ENCODE data around the gene NOS1. TPM values are rescaled to one million over a fixed set of nuclear protein-coding genes. Genes with fewer than 3 reads are reported as not detected.
"Not testable (repeated sequence)": the region's sequence is repeated elsewhere in the genome, so short reads cannot be mapped to it uniquely, and the experiment has no call there.

Gene NOS1
- total RNA-seq, 1 donor from 2014 or later = not detected

DNA sequence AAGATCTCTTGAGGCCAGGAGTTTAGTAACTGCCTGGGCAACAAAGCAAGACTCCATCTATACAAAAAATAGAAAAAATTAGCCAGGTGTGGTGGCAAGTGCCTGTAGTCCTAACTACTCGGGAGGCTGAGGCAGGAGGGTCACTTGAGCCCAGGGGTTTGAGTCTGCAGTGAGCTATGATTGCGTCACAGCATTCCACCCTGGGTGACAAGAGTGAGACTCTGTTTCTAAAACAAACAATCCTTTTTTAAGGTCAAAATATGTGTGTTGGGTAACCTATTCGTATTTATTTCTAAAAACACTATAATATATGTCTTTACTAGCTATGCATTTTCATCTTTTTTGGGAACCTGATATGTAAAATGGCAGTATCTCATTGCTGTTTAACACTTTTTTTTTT is 178.6 kb downstream of the NOS1 start:
- no peak for DNase-seq (ENCODE audit: extremely low read depth, low read depth, low spot score)

DNA sequence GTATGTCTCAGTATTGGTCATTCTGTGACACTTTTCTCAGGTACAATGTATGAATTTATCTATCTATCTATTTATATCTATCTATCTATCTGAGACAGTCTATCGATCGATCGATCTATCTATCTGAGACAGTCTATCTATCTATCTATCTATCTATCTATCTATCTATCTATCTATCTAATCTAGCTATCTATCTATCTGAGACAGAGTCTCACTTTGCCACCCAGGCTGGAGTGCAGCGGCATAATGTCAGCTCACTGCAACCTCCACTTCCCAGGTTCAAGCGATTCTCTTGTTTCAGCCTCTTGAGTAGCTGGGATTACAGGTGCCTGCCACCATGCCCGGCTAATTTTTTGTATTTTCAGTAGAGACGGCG is 180.0 kb downstream of the NOS1 start:
- not testable (repeated sequence) for DNase-seq (ENCODE audit: extremely low read depth, low read depth, low spot score)

DNA sequence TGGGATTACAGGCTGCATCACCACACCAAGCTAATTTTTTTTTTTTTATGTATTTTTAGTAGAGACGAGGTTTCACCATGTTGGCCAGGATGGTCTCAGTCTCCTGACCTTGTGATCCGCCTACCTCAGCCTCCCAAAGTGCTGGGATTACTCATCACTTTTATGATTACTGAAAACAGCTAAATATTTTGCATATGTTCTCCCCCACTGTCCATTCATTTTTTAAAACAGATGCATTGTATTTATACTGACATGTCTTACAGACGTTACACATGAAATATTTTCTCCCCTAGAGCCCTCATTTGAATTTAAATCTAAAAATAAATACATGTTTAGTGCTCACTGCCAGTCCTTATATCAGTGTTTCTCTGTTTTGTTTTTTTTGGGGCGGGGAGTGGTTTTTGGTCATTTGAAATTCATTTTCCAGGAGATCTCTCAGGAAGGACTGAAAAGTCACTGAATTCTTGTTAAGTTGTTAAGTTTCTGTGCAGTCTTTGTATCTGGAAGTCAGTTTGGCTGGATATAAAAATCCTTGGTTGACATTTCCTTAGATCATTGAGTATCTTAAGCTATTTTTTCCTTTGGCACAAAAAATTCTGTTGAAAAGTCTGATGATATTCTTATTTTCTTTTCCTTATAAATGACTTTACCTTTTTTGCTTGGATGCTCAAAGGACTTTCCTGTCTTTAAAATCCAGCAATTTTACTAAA is 180.5 kb downstream of the NOS1 start:
- DNase-seq (ENCODE audit: extremely low read depth, low read depth, low spot score) = no peak

DNA sequence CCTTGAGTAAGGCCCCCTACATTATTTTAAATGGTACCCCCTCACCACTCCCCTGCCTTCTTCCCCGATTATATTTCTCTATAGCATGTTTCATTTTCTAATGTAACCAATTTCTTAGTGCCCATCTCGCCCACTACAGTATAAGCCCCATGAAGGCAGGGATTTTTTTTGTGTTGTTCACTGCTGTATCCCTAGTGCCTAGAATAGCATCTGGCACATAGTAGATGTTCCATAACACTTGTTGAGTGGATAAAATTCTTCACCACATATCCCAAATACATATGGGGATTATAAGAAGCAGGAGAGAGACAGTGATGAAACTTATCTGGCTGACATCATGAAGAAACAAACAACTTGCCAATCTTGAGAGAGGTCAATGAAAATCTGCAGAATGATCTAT is 182.7 kb downstream of the NOS1 start:
- no peak for DNase-seq (ENCODE audit: extremely low read depth, low read depth, low spot score)

DNA sequence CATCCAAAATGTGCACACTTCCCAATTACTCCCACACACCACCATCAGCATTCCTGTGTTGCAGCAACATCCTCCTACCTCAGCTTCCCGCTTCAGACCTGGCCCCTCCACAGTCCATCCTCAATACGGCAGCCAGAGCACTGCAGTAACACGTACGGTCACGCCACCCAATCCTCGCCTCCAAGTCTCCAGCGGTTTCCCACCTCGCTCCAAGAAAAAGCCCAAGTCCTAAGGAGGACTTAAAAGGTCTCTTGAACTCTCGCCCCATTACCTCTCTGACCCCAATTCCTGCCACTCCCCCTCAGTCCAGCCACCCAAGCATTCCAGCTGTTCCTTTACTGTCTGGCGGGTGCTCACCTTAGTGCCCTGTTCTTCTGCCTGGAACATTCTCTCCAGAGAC is 183.1 kb downstream of the NOS1 start:
- no peak for DNase-seq (ENCODE audit: extremely low read depth, low read depth, low spot score)

DNA sequence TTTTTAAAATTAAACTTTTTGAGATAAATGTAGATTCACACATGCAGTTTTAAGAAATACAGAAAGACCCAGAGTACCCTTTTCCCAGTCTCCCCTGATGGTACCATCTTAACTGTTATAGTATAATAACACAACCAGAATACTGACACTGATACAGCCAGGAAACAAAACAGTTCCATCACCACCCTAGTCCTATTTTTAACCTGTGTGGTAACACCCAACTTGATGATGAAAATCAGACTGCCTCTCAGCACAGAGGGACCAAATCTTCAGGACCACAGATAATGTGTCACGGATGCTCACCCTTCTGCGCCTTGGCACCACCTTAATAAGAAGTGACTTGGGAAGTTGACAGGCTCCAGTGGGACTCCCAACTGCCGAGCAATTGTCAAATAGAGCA is 189.3 kb downstream of the NOS1 start:
- no peak for DNase-seq (ENCODE audit: extremely low read depth, low read depth, low spot score)

DNA sequence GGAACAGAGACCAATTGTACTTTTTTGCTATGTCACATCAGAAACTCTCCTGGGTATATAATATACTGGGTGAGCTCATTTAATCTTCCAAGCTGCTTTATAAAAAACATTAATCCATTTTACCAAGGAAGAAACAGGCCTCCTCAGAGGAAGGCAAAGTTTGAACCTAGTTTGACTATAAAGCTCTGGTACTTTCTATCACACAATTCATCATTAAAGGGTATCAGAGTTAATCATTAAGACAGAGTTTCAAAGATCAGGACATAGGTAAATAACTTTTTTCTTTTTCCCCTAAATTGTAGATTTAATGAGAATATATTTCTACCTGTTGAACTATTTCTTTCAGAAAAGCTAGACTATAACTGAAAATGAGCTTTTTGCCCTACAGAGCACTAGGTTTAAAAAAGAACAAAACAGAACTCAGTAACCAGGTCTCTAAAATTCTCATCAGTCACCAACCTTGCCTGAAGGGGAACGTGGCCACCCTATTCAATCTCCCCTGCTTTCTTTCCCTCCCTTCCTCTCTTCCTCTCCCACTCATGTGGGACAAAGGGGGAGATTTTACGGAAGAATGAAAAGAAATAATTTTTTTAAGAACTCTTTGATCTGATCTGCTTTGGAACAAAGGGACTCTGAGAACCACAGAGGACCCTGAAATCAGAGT is 189.8 kb downstream of the NOS1 start:
- no peak for DNase-seq (ENCODE audit: extremely low read depth, low read depth, low spot score)

DNA sequence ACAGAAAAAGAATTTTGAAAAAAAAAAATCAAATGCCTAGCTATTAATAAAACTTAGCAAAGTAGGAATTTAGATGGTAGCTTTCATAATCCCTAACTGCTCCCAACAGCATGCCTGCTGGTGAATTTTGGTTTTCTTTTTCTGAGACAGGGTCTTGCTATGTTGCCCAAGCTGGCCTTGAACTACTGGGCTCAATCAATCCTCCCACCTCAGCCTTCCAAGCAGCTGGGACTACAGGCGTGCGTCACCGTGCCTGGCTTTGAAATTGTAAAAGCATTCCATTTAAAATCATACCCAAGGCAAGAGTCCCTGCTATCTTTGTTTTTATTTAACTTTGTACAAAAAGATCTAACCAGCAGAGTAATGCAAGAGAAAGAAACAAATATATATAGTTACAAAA is 191.9 kb downstream of the NOS1 start:
- DNase-seq (ENCODE audit: extremely low read depth, low read depth, low spot score) = no peak

DNA sequence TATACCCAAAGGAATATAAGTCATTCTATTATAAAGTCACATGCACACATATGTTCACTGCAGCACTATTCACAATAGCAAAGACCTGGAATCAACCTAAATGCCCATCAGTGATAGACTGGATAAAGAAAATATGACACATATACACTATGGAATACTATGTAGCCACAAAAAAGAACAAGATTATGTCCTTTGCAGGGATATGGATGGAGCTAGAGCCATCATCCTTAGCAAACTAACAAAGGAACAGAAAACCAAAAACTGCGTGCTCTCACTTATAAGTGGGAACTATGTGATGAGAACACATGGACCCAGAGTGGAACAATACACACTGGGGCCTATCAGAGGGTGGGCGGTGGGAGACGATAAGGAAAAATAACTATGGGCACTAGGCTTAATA is 192.4 kb downstream of the NOS1 start:
- DNase-seq (ENCODE audit: extremely low read depth, low read depth, low spot score) = no peak

DNA sequence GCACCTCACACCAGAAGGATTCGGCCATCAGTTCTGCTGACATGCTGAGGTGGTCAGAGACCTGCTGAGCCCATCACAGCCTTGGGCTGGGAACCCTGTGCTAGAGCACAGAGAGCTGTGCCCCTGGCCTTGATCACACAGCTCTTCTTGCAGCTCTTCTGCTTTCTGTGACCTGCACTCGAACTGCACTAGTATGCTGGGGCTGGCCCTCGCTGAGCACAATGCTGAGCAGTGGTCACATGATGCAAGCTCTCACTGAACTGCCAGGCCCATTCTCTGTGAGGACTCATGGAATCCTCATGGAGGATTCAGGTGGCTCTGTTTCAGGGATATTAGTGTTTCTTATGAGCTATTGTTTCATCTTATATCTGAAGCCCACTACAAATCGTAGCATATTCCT is 193.7 kb downstream of the NOS1 start:
- DNase-seq (ENCODE audit: extremely low read depth, low read depth, low spot score) = no peak

DNA sequence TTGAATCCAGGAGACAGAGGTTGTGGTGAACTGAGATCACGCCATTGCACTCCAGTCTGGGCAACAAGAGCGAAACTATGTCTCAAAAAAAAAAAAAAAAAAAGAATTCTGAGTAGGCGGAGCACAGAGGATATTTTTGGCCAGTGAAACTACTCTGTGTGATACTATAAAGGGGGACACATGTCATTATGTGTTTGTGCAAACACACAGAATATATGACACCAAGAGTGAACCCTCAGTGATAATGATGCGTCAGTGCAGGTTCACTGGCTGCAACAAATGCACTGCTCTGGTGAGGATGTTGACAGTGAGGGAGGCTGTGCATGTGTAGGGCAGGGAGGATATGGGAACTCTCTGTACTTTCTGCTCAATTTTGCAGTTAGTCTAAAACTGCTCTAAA is 195.3 kb downstream of the NOS1 start:
- DNase-seq (ENCODE audit: extremely low read depth, low read depth, low spot score) = no peak

DNA sequence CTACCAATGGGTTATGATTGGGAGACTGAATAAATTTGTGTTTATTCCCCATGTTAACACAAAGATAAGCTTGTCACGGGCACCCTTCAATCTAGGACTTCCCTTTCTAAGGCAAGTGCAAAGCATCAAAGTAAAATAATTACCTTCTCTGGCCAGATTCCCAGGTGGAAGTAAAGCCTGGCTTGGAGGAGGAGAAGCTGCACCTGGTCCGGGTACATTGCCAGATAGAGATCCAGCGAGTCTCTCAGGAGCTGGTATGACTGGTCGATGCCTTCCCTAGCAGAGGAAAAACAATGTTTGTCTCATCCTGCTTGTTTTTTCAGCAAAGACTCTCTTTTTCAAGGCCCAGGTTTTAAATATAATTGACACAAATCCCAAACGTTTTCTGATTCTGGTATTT is 196.1 kb downstream of the NOS1 start:
- no peak for DNase-seq (ENCODE audit: extremely low read depth, low read depth, low spot score)

DNA sequence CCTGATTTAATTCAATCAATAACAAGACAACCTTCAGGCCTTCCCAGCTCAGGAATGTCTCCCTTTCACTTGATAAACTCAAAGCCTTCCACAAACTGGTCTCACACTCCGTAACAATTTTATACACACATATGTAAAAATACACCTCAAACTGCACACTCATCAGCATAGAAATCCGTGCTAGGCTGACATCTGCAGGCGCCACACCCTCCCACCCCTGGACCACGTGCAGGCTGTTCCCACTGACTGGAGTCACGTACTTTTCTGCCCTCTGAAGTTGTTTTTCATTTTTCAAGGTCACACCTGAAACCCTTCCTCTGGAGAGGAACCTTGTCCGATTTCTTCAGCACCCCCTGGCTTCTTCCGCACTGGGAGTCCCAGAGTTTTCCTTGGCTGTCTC is 198.8 kb downstream of the NOS1 start:
- DNase-seq (ENCODE audit: extremely low read depth, low read depth, low spot score) = no peak

DNA sequence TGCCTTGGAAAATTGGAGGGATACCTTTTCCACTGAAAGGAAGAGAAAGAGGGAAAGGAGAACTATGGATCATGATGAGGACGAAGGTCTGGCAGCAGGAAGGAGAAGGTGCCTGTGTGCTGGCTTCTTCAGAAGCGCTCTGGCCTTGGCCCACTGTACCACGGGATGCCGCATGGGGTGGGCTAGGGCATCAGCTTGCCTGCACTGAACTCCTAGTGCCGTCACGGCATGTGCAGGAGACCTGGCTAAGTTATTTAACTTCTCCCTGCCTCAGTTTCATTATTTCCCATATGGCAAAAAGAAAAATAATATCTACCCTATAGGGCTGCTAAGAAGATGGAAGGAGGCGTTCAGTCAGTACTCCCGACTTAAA is 199.3 kb downstream of the NOS1 start:
- no peak for DNase-seq (ENCODE audit: extremely low read depth, low read depth, low spot score)

DNA sequence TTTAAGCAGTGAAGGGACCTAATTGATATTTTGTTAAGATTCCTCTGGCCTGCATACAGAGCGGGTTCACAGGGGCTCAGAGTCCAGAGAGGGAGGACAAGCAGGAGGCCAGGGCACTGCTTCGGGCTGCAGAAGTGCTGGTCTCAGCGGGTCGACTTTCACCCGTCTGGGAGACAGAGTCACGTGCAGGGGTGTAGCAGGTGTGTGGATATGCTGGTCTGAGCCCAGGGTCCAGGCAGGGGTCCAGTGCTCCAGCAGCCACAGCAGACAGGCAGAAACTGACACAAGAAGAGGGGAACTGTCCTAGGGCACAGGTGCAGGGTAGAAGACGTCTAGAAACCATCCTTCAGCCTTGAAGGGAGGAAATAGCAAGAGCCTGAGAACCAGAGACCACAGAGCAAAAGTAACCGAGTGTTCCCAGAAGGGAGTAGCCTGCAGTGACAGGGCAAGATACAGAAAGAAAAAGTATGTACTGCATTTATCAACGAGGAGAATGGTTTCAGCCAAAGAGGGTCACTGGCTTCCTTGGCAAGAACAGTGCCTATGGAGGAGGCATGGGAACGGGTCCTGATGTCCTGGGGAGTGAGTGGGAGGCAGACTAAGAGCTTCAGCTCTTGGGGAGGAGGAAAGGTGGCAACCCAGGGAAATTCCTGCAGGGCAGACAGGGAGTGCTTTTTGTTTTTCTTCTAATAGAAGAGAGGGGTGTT is 199.8 kb downstream of the NOS1 start:
- DNase-seq (ENCODE audit: extremely low read depth, low read depth, low spot score) = no peak

DNA sequence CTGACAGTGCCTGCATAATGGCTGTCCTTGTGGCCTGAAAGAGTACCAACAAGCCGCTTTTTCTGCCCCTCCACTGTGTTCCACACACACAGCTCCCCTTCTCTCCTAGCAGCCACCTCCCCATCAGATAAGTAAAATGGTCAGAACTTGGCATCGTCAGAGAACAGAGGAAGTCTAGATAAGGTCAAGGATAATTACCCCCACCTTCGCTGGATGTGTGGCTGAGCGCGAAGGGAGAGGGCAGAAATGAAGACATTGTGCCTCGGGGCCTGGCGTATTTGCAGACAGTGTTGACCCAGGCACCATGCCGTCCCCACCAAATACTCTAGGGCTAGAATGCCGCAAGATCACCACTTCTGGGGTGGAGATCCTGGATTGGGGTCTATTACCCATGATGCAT is 201.8 kb downstream of the NOS1 start:
- DNase-seq (ENCODE audit: extremely low read depth, low read depth, low spot score) = no peak

DNA sequence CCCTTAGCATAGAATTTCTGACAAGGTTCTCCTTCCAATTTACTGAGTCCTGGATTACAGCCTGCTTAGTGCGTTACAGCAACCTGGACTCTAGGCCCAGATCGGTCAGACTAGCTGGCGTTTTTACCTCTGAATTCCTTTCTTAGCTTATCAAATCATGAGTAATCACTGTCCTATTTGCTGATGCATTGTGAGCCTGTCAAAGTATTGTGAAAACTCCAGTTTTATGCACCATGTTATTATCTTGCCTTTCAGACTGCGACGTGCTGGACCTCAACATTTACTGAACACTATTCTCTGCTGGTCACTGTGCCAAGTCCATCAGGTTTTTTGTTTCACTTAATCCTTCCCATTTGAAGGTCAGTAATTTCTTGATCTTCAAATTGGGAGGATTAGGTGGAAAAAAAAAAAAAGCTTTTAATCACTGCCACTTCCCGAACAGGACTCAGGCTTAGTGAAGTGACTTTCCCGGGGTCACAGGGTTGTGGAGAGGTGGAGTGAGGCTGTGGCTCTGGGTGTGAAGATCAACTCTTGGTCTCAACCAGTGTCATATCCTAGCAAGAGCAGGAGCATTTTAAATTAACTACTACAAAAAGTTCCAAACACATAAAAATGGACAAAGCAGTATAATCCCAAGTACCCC is 202.4 kb downstream of the NOS1 start:
- DNase-seq (ENCODE audit: extremely low read depth, low read depth, low spot score) = no peak

Other genes starting within 250 kb of the NOS1 start
- 42.0 and 82.8 TPM in 2 replicates for gene FBXO21, start 171.2 kb downstream of the NOS1 start, total RNA-seq